ENCODE data around the gene UBXN1. TPM values are rescaled to one million over a fixed set of nuclear protein-coding genes. Genes with fewer than 3 reads are reported as not detected.

The UBXN1 gene
- total RNA-seq, 4 donors from 2014 or later: 192 to 277 (median 234) TPM

DNA sequence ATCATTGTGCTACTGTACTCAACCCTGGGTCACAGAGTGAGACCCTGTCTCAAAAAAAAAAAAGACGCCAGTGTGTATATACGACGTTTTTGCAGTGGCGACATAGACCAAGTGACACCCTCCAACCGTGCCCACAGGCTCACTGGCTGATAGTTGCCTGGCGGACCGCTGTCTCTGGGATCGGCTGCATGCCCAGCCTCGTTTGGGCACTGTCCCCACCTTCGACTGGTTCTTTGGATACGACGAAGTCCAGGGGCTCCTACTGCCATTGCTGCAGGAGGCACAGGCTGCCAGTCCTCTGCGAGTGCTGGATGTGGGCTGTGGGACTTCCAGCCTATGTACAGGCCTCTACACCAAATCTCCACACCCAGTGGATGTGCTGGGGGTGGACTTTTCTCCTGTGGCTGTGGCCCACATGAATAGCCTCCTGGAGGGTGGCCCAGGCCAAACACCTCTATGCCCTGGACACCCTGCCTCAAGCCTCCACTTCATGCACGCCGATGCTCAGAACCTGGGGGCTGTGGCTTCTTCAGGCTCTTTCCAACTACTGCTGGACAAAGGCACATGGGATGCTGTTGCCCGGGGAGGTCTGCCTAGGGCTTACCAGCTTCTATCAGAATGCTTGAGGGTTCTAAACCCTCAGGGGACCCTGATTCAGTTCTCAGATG, 12.5 kb downstream of the UBXN1 start:
- H3K9me3 ChIP-seq: no peaks in the 10 kb centered on the region
- peaks cover 7 to 32% (median 24%) of the 10 kb centered on the region in 4 donors for H3K36me3 ChIP-seq
- peak overlapping the region; percentile 91 to 97 (median 92) for H3K27ac ChIP-seq (replicated peaks in 1 of 4)
- H3K4me1 ChIP-seq: peaks cover 40 to 69% (median 55%) of the 10 kb centered on the region in 4 donors
- 77% methylated on average over 3 of the region's 16 CpGs for WGBS
- H3K27me3 ChIP-seq: no peaks in the 10 kb centered on the region
- TF ChIP-seq CTCF (IDR thresholded peaks at IDR 0.05) (no peak), POLR2AphosphoS5 (IDR thresholded peaks at IDR 0.05) (no peak), POLR2A (IDR thresholded peaks at IDR 0.05; ENCODE audit: low read depth) (no peak), EP300 (IDR thresholded peaks at IDR 0.05) (no peak)
- intact Hi-C loops (cut with DNase I): no loop called here
- peak overlapping the region; percentile 71 to 83 (median 82) for H3K4me3 ChIP-seq
- no peak for DNase-seq (ENCODE audit: extremely low spot score)

- WGBS: under 1% methylated on average over 28 of the region's 39 CpGs
- intact Hi-C loops (cut with DNase I): no loop called here
- H3K9me3 ChIP-seq: no peaks in the 10 kb centered on the region
- DNase-seq (ENCODE audit: extremely low spot score): peak; percentile 92
- peak overlapping the region; percentile 91 to 97 (median 92) for H3K27ac ChIP-seq (replicated peaks in 1 of 4)
- H3K27me3 ChIP-seq: no peaks in the 10 kb centered on the region
- peaks cover 7 to 32% (median 24%) of the 10 kb centered on the region in 4 donors for H3K36me3 ChIP-seq
- H3K4me1 ChIP-seq: peaks cover 37 to 62% (median 50%) of the 10 kb centered on the region in 4 donors
- H3K4me3 ChIP-seq: peak overlapping the region; percentile 71 to 83 (median 82)
- TF ChIP-seq CTCF (IDR thresholded peaks at IDR 0.05) (no peak), POLR2A (IDR thresholded peaks at IDR 0.05; ENCODE audit: low read depth) (no peak), POLR2AphosphoS5 (IDR thresholded peaks at IDR 0.05) (no peak), EP300 (IDR thresholded peaks at IDR 0.05) (no peak)
Measured at GRCh38 chr11:62665599-62666258, 13.1 kb downstream of the UBXN1 start.

DNA sequence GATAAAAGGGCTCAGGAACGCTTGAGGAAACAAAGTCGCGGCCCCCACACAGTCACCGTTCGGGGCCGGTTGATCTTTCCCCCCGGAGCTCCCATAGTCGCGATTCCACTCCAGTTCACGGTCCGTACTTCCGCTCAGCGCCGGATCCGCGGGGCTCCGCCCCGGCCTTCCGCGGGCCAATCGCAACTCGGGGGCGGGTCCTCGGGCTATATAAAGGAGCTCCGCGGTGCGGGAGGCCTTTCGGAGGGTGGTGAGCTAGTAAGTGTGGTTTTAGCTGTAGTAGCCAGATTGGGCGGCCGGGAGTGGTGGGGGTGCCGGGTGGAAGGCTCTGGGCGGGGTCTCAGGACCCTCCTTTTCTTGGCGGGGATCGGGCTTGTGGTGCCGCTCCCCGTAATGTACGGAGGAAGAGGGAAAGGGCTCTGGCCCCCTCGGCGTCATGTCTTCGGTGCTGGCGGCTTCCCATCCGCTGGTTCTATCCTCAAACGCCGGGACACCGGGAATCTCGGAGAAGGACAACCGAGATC, 13.7 kb downstream of the UBXN1 start, which contains the start of the genes C11orf98 and CSKMT:
Gene C11orf98, minus strand, starts transcription at position 136 of the 524 bp plus-strand sequence. Its CDS starts 41 bp downstream, at position 95.
Gene CSKMT, plus strand, starts transcription at position 238 of the 524 bp plus-strand sequence. CDS start 568 bp downstream, outside the sequence.
- H3K4me3 ChIP-seq: peak within 1 kb of the TSS; percentile 71 to 83 (median 82)
- no peaks in the 10 kb centered on the region for H3K9me3 ChIP-seq
- intact Hi-C loops (cut with DNase I): no loop called here
- H3K36me3 ChIP-seq: peaks cover 7 to 32% (median 24%) of the 10 kb centered on the region in 4 donors
- peak; percentile 99 for DNase-seq (ENCODE audit: extremely low spot score)
- 2% methylated on average over 9 of the region's 47 CpGs for WGBS
- TF ChIP-seq POLR2A (IDR thresholded peaks at IDR 0.05; ENCODE audit: low read depth) (peak; percentile 99), EP300 (IDR thresholded peaks at IDR 0.05) (no peak), POLR2AphosphoS5 (IDR thresholded peaks at IDR 0.05) (peak; percentile 96 to 100), CTCF (IDR thresholded peaks at IDR 0.05) (no peak)
- H3K27me3 ChIP-seq: no peaks in the 10 kb centered on the region
- peak within 1 kb of the TSS; percentile 91 to 97 (median 92) for H3K27ac ChIP-seq (replicated peaks in 1 of 4)
- H3K4me1 ChIP-seq: peaks cover 31 to 56% (median 46%) of the 10 kb centered on the region in 4 donors

- no peaks in the 10 kb centered on the region for H3K27me3 ChIP-seq
- peaks cover 30 to 50% (median 43%) of the 10 kb centered on the region in 4 donors for H3K4me1 ChIP-seq
- intact Hi-C loops (cut with DNase I): no loop called here
- H3K36me3 ChIP-seq: peaks cover 7 to 32% (median 24%) of the 10 kb centered on the region in 4 donors
- peak overlapping the region; percentile 91 to 97 (median 92) for H3K27ac ChIP-seq (replicated peaks in 1 of 4)
- H3K9me3 ChIP-seq: no peaks in the 10 kb centered on the region
- DNase-seq (ENCODE audit: extremely low spot score): no peak
- TF ChIP-seq CTCF (IDR thresholded peaks at IDR 0.05) (no peak), POLR2AphosphoS5 (IDR thresholded peaks at IDR 0.05) (no peak), POLR2A (IDR thresholded peaks at IDR 0.05; ENCODE audit: low read depth) (no peak), EP300 (IDR thresholded peaks at IDR 0.05) (no peak)
- peak overlapping the region; percentile 71 to 83 (median 82) for H3K4me3 ChIP-seq
- 5% methylated on average over 23 of the region's 36 CpGs for WGBS
Measured at GRCh38 chr11:62664405-62665074, 14.3 kb downstream of the UBXN1 start.
